ENCODE results near the gene CGRRF1.

DNA sequence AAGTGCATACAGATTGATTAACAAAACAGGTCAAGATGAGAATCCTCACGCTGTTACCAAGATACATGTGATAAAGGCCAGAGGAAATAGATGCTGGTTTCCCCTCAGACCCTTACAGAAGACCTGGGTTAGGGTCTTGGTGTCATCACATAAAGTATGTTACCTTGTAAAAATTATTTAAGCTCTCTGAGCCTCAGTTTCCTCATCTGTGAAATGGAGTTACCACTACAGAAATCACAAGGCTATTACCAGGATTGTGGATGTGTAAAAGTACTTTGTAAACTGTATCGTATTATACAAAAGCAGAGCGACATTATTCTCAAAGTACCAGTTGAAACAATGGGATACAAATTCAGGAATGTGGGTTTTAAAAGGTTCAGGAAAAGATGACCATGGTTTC, 71.2 kb downstream of the CGRRF1 start:
- TF ChIP-seq, protein P1, sequence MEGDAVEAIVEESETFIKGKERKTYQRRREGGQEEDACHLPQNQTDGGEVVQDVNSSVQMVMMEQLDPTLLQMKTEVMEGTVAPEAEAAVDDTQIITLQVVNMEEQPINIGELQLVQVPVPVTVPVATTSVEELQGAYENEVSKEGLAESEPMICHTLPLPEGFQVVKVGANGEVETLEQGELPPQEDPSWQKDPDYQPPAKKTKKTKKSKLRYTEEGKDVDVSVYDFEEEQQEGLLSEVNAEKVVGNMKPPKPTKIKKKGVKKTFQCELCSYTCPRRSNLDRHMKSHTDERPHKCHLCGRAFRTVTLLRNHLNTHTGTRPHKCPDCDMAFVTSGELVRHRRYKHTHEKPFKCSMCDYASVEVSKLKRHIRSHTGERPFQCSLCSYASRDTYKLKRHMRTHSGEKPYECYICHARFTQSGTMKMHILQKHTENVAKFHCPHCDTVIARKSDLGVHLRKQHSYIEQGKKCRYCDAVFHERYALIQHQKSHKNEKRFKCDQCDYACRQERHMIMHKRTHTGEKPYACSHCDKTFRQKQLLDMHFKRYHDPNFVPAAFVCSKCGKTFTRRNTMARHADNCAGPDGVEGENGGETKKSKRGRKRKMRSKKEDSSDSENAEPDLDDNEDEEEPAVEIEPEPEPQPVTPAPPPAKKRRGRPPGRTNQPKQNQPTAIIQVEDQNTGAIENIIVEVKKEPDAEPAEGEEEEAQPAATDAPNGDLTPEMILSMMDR (IDR thresholded peaks at IDR 0.05) = no peak
- no peak for TF ChIP-seq POLR2AphosphoS5 (IDR thresholded peaks at IDR 0.05; ENCODE audit: low read depth, low read length)

Measured in Panc1 (cell line).